Measurements from ENCODE around the gene PIEZO2.

PIEZO2 gene

DNA sequence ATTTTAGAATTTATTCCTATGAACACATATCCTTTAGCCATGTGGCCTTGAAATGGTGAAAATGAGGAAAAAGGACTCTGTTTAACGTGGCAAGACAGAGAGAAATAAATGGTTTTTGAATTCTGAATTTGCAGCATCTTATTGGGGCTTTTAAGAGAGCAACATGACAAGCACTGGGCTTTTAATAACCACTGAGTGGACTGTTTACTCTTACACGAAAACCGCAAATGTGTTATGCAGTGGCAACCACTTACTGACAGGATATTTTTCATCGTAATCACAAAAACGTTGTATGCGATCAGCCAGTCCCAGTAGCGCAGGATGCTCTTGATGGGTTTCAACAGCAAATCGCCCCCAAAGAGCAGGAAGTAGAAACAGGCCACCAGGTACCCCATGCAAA lies 397.0 kb downstream of the PIEZO2 start:
- CTCF ChIA-PET = no interaction called here
- TF ChIP-seq, protein P1, sequence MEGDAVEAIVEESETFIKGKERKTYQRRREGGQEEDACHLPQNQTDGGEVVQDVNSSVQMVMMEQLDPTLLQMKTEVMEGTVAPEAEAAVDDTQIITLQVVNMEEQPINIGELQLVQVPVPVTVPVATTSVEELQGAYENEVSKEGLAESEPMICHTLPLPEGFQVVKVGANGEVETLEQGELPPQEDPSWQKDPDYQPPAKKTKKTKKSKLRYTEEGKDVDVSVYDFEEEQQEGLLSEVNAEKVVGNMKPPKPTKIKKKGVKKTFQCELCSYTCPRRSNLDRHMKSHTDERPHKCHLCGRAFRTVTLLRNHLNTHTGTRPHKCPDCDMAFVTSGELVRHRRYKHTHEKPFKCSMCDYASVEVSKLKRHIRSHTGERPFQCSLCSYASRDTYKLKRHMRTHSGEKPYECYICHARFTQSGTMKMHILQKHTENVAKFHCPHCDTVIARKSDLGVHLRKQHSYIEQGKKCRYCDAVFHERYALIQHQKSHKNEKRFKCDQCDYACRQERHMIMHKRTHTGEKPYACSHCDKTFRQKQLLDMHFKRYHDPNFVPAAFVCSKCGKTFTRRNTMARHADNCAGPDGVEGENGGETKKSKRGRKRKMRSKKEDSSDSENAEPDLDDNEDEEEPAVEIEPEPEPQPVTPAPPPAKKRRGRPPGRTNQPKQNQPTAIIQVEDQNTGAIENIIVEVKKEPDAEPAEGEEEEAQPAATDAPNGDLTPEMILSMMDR (conservative IDR thresholded peaks at IDR 0.05; ENCODE audit: low read depth) = no peak
- no peak for DNase-seq (ENCODE audit: low spot score)
- H3K27ac ChIP-seq = no peak overlapping the region
- POLR2A ChIA-PET (ENCODE audit: low non-redundant PET) = no interaction called here

DNA sequence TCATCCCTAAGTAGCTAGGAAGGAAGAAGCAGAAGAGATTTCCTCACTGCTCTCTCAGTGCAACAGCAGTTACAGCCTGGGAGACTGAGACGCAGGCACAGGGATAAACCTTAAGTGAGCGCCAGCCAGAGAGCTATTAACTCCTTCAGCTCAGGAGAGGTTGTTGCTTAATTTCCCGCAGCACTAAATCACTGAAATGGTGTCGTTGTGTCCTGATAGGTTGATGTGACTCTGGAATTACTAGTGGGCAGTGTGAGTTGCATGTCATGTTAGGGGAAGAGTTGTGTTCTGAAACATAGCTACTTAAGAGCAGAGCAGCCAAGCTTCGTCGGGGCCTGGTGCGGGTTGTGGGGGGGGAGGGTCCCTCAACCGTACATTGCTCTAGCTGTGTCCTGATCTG lies 397.7 kb downstream of the PIEZO2 start:
- POLR2A ChIA-PET (ENCODE audit: low non-redundant PET) = no interaction called here
- CTCF ChIA-PET = interaction anchor here (0.5 to 0.6 kb wide), 2 partner anchors 633 to 719 kb away, joined by 3 to 4 read pairs; no protein-coding TSS in a partner anchor
- no peak overlapping the region for H3K27ac ChIP-seq
- no peak for DNase-seq (ENCODE audit: low spot score)
- TF ChIP-seq, protein P1 (conservative IDR thresholded peaks at IDR 0.05; ENCODE audit: low read depth) = no peak

DNA sequence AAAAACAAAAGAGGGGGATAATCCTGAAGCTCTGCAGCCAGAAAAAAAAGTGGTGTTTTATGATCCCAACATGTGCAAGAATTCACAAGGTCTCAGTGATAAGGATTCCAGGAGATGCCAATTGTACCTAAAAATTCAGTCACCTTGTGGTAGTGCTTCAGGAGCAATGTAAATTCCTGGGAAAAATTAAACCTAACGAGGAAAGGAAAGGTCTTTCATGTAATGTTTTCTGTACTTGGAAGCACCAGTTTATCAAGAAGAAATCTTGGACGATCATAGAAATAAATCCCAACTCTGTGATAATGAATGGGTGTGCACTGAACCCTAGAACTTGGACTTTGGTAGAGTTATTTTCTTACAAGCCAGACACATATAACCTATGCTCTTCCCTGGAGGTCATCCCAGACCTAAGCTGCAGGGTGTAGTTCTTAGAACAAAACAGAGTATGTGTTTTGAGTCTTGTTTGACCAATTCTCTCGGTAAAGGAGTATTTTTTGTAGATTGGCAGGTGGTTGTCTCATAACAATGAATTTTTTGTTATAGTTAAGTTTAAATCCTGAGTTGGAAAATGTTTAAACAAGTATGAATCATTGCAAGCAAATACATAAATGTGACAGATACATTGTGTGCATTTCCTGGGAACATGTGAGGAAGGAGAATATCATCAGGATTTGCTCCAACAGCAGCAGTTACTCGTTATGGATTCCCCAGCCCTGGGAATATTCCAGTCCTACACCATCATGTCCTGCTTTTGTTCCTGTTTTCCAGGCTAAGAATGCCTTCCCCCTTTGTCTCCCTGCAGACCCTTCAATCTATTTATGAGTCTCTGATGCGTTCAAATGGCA lies 399.0 kb downstream of the PIEZO2 start:
- TF ChIP-seq, protein P1 (conservative IDR thresholded peaks at IDR 0.05; ENCODE audit: low read depth) = no peak
- H3K27ac ChIP-seq = no peak overlapping the region
- DNase-seq (ENCODE audit: low spot score) = peak; percentile 11
- ChIA-PET POLR2A (ENCODE audit: low non-redundant PET) (no interaction called here), CTCF (no interaction called here)

DNA sequence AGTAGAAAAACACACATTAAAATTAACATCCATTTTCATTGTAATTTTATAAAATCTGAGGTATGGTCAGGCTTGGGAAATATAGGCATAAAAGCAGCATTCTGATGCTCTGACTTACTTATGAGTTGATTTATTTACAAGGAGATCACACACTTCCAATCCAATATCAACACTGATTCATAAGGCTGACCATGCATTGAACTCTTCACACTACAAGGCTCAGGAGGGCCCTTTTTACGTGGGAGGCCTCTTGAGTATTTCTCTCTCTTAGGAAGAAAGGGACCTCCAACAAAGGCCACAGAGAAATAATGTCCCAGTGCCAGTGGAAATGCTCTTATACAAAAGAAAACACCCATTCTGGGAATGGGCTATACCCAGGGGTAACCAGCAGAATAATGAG lies 400.7 kb downstream of the PIEZO2 start:
- CTCF ChIA-PET = no interaction called here
- H3K27ac ChIP-seq = no peak overlapping the region
- DNase-seq (ENCODE audit: low spot score) = no peak
- TF ChIP-seq, protein P1 (conservative IDR thresholded peaks at IDR 0.05; ENCODE audit: low read depth) = no peak
- POLR2A ChIA-PET (ENCODE audit: low non-redundant PET) = no interaction called here

DNA sequence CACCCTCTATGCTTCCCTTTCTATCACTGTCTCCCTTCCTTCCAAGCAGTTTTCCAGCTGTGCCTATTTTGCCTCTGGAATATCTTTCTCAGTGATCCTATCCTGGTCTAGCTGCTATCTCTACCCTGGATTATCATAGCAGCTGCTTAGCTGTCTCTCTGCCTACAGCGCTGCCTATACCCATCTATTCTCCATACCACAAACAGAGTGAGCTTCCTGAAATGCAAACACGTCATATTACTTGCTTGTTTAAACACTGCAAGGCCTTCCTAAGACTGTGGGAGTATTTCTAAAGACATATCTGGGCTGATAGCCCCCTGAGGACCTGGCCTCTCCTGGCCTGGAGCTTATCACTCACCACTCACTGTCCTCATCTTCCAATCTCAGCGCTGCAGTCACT lies 403.4 kb downstream of the PIEZO2 start:
- no peak overlapping the region for H3K27ac ChIP-seq
- POLR2A ChIA-PET (ENCODE audit: low non-redundant PET) = no interaction called here
- no peak for DNase-seq (ENCODE audit: low spot score)
- TF ChIP-seq, protein P1 (conservative IDR thresholded peaks at IDR 0.05; ENCODE audit: low read depth) = no peak
- CTCF ChIA-PET = no interaction called here

DNA sequence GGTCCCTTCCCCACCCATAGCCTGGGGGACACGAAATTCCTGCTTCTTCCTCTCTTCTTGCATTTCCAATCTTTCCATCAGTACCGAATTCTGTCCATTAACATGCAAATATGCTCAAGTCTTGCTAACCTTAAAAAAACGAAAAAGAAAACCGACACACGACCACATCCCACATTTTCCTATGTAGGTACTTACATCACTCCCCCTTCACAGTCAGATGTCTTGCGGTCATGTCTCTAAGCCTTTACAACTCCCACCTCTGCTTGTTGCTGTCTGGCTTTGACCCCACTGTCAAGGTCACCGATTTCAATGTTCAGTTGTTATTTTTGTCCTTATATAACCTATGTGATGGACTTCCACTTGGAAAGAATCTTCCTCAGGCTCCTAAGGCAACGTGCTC lies 404.1 kb downstream of the PIEZO2 start:
- TF ChIP-seq, protein P1 (conservative IDR thresholded peaks at IDR 0.05; ENCODE audit: low read depth) = no peak
- CTCF ChIA-PET = no interaction called here
- no peak for DNase-seq (ENCODE audit: low spot score)
- POLR2A ChIA-PET (ENCODE audit: low non-redundant PET) = no interaction called here
- H3K27ac ChIP-seq = no peak overlapping the region
